ENCODE data around the gene OR2T1. TPM values are rescaled to one million over a fixed set of nuclear protein-coding genes. Genes with fewer than 3 reads are reported as not detected.
"Not testable (repeated sequence)": the region's sequence is repeated elsewhere in the genome, so short reads cannot be mapped to it uniquely, and the experiment has no call there.

The OR2T1 gene
- total and polyA plus RNA-seq, 2 experiments from 2014 or later, result not detected

GRCh38 chr1:248448409-248449074 lies 45.7 kb downstream of the OR2T1 start:
- H3K4me1 ChIP-seq (ENCODE audit: low read depth); DNase-seq (ENCODE audit: low read depth in 1 of 2, low spot score in 1 of 2); H3K27ac ChIP-seq; H3K36me3 ChIP-seq; H3K4me3 ChIP-seq; H3K27me3 ChIP-seq; H3K9me3 ChIP-seq (ENCODE audit: low read depth): not testable (repeated sequence)

- H3K9me3 ChIP-seq (ENCODE audit: low read depth); H3K4me3 ChIP-seq; H3K4me1 ChIP-seq (ENCODE audit: low read depth); H3K36me3 ChIP-seq; DNase-seq (ENCODE audit: low read depth in 1 of 2, low spot score in 1 of 2); H3K27ac ChIP-seq; H3K27me3 ChIP-seq: not testable (repeated sequence)
These were observed 47.1 kb downstream of the OR2T1 start for GRCh38 chr1:248449821-248450465.

GRCh38 chr1:248450466-248451145 lies 47.8 kb downstream of the OR2T1 start:
- H3K27ac ChIP-seq; H3K36me3 ChIP-seq; DNase-seq (ENCODE audit: low read depth in 1 of 2, low spot score in 1 of 2); H3K4me3 ChIP-seq; H3K9me3 ChIP-seq (ENCODE audit: low read depth); H3K27me3 ChIP-seq; H3K4me1 ChIP-seq (ENCODE audit: low read depth): not testable (repeated sequence)

GRCh38 chr1:248453619-248454018 lies 50.8 kb downstream of the OR2T1 start:
- H3K9me3 ChIP-seq (ENCODE audit: low read depth); H3K4me3 ChIP-seq; H3K27me3 ChIP-seq; H3K36me3 ChIP-seq; DNase-seq (ENCODE audit: low read depth in 1 of 2, low spot score in 1 of 2); H3K4me1 ChIP-seq (ENCODE audit: low read depth); H3K27ac ChIP-seq: not testable (repeated sequence)

- DNase-seq (ENCODE audit: low read depth in 1 of 2, low spot score in 1 of 2); H3K4me1 ChIP-seq (ENCODE audit: low read depth); H3K27ac ChIP-seq; H3K36me3 ChIP-seq; H3K9me3 ChIP-seq (ENCODE audit: low read depth); H3K27me3 ChIP-seq; H3K4me3 ChIP-seq: not testable (repeated sequence)
These were observed 52.2 kb downstream of the OR2T1 start for GRCh38 chr1:248455045-248455444.

- H3K9me3 ChIP-seq (ENCODE audit: low read depth); H3K4me1 ChIP-seq (ENCODE audit: low read depth); H3K27me3 ChIP-seq; DNase-seq (ENCODE audit: low read depth in 1 of 2, low spot score in 1 of 2); H3K36me3 ChIP-seq; H3K4me3 ChIP-seq; H3K27ac ChIP-seq: not testable (repeated sequence)
These were observed 53.8 kb downstream of the OR2T1 start for GRCh38 chr1:248456635-248457034.

Other genes with a start within 250 kb of the OR2T1 start
- gene OR2M2, start 228.2 kb upstream of the OR2T1 start, total RNA-seq, result not detected in 2 replicates
- not detected in 2 replicates for gene OR2M2, start 228.2 kb upstream of the OR2T1 start, polyA plus RNA-seq
- gene OR2M3, start 205.8 kb upstream of the OR2T1 start, total RNA-seq, result not detected in 2 replicates
- gene OR2M3, start 205.8 kb upstream of the OR2T1 start, polyA plus RNA-seq, result not detected in 2 replicates
- gene OR2M4, start 171.6 kb upstream of the OR2T1 start, total RNA-seq, result not detected in 2 replicates
- not detected in 2 replicates for gene OR2M4, start 171.6 kb upstream of the OR2T1 start, polyA plus RNA-seq
- gene OR2T33, start 125.1 kb upstream of the OR2T1 start, total RNA-seq, result 0.15 TPM in 1 of 2 replicates, not detected in the other
- gene OR2T33, start 125.1 kb upstream of the OR2T1 start, polyA plus RNA-seq, result 0.17 TPM in 1 of 2 replicates, not detected in the other
- gene OR2T12, start 99.6 kb upstream of the OR2T1 start, total RNA-seq, result not detected in 2 replicates
- not detected in 2 replicates for gene OR2T12, start 99.6 kb upstream of the OR2T1 start, polyA plus RNA-seq
- not detected in 2 replicates for gene OR2M7, start 78.5 kb upstream of the OR2T1 start, total RNA-seq
- gene OR2M7, start 78.5 kb upstream of the OR2T1 start, polyA plus RNA-seq, result not detected in 2 replicates
- gene OR14C36, start 54.3 kb upstream of the OR2T1 start, total RNA-seq, result not detected in 2 replicates
- gene OR14C36, start 54.3 kb upstream of the OR2T1 start, polyA plus RNA-seq, result not detected in 2 replicates
- not detected in 2 replicates for gene OR2T4, start 41.4 kb upstream of the OR2T1 start, total RNA-seq
- not detected in 2 replicates for gene OR2T4, start 41.4 kb upstream of the OR2T1 start, polyA plus RNA-seq
- not detected in 2 replicates for gene OR2T6, start 27.3 kb upstream of the OR2T1 start, total RNA-seq
- gene OR2T6, start 27.3 kb upstream of the OR2T1 start, polyA plus RNA-seq, result not detected in 2 replicates
- not detected in 2 replicates for gene OR2T2, start 42.6 kb downstream of the OR2T1 start, total RNA-seq
- not detected in 2 replicates for gene OR2T2, start 42.6 kb downstream of the OR2T1 start, polyA plus RNA-seq
- not detected in 2 replicates for gene OR2T3, start 70.3 kb downstream of the OR2T1 start, total RNA-seq
- gene OR2T3, start 70.3 kb downstream of the OR2T1 start, polyA plus RNA-seq, result not detected in 2 replicates
- not detected in 2 replicates for gene OR2T5, start 85.5 kb downstream of the OR2T1 start, total RNA-seq
- gene OR2T5, start 85.5 kb downstream of the OR2T1 start, polyA plus RNA-seq, result not detected in 2 replicates
- not detected in 2 replicates for gene OR2G6, start 105.0 kb downstream of the OR2T1 start, total RNA-seq
- gene OR2G6, start 105.0 kb downstream of the OR2T1 start, polyA plus RNA-seq, result not detected in 2 replicates
- gene OR2T29, start 159.7 kb downstream of the OR2T1 start, total RNA-seq, result not detected in 2 replicates
- gene OR2T29, start 159.7 kb downstream of the OR2T1 start, polyA plus RNA-seq, result not detected in 2 replicates
- gene OR2T34, start 171.7 kb downstream of the OR2T1 start, total RNA-seq, result not detected in 2 replicates
- not detected in 2 replicates for gene OR2T34, start 171.7 kb downstream of the OR2T1 start, polyA plus RNA-seq
- gene OR2T10, start 194.7 kb downstream of the OR2T1 start, total RNA-seq, result not detected in 2 replicates
- gene OR2T10, start 194.7 kb downstream of the OR2T1 start, polyA plus RNA-seq, result not detected in 2 replicates
- gene OR2T11, start 232.0 kb downstream of the OR2T1 start, total RNA-seq, result not detected in 2 replicates
- gene OR2T11, start 232.0 kb downstream of the OR2T1 start, polyA plus RNA-seq, result not detected in 2 replicates
- not detected in 2 replicates for gene OR2T35, start 242.2 kb downstream of the OR2T1 start, total RNA-seq
- gene OR2T35, start 242.2 kb downstream of the OR2T1 start, polyA plus RNA-seq, result not detected in 2 replicates

All from cardiac muscle cell (in vitro differentiated cells and primary cell).